SK-MEL-5 (cell line): ENCODE data around the gene DYNC2I2. TPM values are rescaled to one million over a fixed set of nuclear protein-coding genes. Genes with fewer than 3 reads are reported as not detected.
A peak's percentile ranks its signal among the peaks of the same experiment; 100 is the strongest.
"Not testable (repeated sequence)": the region's sequence is repeated elsewhere in the genome, so short reads cannot be mapped to it uniquely, and the experiment has no call there.

ENCODE experiments used
- DNase-seq: peaks from one replicate; pipeline ENCODE4 v3.0.0-alpha.2; 2016; ENCODE audit warnings: low read depth, low spot score
- in situ Hi-C: cut with HindIII; loops from 2 replicates; pipeline ENCODE4 v1.10.0; 2016; ENCODE audit warnings: low sequenced_read_pairs, high pct_unique_total_duplicates, low pct_unique_long_range_greater_than_20kb
- total RNA-seq: library from RNA; depleted of rRNA; stranded (reverse); fragments of >200 nt; shearing (Covaris generic); gene quantifications from 2 replicates; pipeline ENCODE4 v1.2.3, GENCODE V29; 2014

DYNC2I2 gene
- total RNA-seq, 1 experiment from 2014 or later = 52.1 TPM

GRCh38 chr9:128689293-128689774 is 32.7 kb upstream of the DYNC2I2 start:
- no peak for DNase-seq
- in situ Hi-C loops = no loop called here

DNA sequence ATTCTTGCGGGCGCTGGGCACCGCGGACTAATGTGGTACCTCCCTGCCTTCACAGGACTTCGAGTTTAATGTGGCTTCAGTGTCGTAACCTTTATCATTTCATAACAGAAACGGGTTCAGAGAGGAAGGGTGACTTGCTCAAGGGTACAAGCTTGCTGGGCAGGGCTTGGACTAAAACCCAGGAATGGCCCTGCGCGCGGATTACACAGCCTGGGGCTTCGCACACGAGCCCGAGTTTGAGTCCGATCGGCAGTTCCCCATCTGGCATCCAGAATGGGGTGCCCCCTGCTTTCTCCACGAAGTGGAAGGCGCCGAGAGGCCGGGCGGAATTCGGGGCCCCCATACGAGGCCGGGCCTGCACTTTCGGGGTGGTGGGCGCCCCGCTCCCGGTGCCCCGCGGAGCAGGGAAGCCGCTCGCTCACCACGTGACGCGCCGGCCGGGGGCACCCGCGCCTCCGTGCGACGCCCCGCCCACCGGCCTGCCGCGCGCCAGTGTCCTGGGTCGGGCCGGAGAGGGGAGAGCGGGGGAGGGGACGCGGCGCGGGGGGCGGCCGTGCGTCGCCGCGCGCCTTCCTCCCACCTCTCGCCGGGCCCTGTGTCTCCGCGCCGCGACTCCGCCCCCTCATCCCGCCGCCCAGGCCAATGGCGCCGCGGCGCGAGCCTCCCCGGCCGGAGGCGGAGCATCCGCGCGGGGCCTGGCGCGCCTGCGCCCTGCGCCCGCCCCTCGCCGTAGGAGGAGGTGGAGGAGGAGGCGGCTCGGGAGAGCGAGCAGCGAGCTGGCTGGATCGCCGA is 32.0 kb upstream of the DYNC2I2 start, which contains the start of gene SET:
Gene SET (plus strand): TSS at position 722 of the 792 bp plus-strand sequence. CDS start 361 bp downstream, outside the sequence.
- DNase-seq = peak; percentile 93
- in situ Hi-C loops = no loop called here

GRCh38 chr9:128687453-128687852 is 30.8 kb upstream of the DYNC2I2 start:
- no peak for DNase-seq
- in situ Hi-C loops = no loop called here

GRCh38 chr9:128685636-128686489 is 29.2 kb upstream of the DYNC2I2 start:
- no peak for DNase-seq
- in situ Hi-C loops = no loop called here

DNA sequence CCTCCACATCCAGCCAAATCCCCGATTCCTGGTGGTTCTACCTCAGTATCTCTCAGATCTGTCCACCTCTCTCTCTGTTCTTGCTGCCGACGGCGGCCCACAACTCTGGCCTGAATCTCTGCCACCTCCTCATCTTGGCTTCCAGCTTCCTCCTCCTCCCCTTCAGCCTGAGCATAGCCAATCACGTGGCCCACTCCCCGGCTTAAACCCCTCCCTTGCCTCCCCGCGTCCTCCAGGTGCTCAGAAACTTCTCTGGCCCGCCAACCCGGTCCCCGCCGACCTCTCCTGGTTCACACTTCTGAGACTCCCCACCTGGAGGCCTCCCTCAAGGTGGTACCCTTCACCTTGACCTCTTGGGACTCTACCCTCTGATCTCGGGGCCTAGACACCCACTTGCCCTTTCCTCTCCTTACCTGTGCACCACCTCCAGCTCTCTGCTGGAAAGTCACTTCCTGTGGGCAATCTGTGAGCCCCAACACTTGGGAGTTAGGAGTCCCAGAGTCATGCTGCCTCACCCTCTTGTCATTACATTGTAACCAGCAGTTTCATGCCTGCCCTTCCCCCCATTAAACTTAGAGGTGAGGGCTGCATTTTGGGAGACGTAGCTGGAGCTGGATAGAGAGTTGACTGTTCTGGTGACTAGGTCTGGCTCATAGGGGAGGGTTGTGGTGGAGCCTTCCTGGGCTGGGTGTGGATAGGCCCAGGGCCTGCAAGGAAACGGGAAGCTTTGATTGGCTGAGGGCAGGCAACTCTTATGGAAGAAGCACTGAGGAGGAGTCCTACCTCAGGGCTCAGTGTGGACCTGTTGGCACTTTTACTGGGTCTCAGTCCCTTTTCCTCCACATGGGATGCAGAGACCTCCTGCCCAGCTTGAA is 27.9 kb upstream of the DYNC2I2 start:
- DNase-seq = peak; percentile 81
- in situ Hi-C loops = no loop called here

- in situ Hi-C loops = no loop called here
- DNase-seq = no peak
Observed at GRCh38 chr9:128684065-128684324, 27.3 kb upstream of the DYNC2I2 start.

DNA sequence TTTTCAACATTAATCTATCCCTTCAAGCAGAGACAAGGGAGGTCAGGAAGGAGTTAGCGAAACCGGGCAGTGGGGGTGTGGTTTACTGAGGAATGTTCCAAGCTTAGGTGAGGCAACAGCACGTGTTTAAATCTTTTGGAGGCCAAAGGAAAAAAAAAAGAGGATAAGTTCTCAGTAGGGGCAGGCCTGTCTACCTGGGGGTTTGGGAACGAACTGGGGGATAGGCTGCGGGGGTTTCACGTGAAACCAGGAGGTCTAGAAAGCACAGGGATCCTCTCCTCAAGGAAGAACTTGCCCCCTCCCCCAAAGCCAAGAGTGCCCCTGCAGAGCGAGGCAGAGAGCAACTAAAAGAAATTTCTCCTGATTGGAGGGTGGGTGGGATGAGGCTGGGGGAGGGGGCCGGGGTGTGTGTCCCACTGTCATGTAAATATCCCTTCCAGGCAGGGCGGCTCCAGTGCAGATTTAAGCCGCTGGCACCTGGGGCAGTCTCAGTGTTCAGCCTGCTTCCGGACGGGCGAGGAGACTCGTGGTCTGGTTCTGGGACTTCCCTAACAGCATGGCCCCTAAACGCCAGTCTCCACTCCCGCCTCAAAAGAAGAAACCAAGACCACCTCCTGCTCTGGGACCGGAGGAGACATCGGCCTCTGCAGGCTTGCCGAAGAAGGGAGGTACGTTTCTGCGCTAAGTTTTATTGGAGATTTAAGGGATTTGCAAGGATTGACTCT is 26.9 kb upstream of the DYNC2I2 start:
- in situ Hi-C loops = no loop called here
- peak; percentile 50 for DNase-seq

DNA sequence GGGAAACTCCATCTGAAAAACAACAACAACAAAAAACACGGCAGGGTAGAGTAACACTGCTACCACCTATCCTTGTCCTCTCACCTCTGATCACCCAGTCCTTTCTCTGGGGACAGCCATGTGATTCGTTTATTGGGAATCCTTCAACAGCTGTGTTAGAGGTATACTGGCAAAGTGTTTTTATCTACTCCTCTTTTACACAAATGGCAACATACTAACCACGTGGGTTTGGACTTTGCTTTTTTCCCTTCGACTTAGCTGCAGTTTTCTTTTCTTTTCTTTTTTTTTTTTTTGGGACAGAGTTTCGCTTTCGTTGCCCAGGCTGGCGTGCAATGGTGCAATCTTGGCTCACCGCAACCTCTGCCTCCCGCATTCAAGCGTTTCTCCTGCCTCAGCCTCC is 21.1 kb upstream of the DYNC2I2 start:
- no peak for DNase-seq
- in situ Hi-C loops = no loop called here

GRCh38 chr9:128675382-128675781 is 18.7 kb upstream of the DYNC2I2 start:
- in situ Hi-C loops = no loop called here

GRCh38 chr9:128669786-128670185 is 13.1 kb upstream of the DYNC2I2 start:
- in situ Hi-C loops = no loop called here
- DNase-seq = no peak

More at GRCh38 chr9:128675382-128675781, 18.7 kb upstream of the DYNC2I2 start:
- no peak for DNase-seq

DNA sequence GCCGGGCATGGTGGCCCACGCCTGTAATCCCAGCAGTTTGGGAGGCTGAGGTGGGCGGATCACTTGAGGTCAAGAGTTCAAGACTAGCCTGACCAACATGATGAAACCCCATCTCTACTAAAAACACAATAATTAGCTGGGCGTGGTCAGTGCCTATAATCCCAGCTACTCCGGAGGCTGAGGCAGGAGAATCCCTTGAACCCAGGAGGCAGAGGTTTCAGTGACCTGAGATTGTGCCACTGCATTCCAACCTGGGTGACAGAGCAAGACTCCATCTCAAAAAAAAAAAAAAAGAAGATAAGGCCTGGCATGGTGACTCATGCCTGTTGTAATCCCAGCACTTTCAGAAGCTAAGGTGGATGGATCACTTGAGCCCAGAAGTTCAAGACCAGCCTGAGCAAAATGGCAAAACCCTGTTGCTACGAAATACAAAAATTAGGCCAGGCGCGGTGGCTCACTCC is 9.9 kb upstream of the DYNC2I2 start:
- DNase-seq, in situ Hi-C loops: not testable (repeated sequence)

GRCh38 chr9:128657796-128658195 is 1.1 kb upstream of the DYNC2I2 start:
- in situ Hi-C loops = no loop called here
- DNase-seq = no peak

GRCh38 chr9:128657344-128657704 is 677 bp upstream of the DYNC2I2 start:
- in situ Hi-C loops = no loop called here
- DNase-seq = no peak

DNA sequence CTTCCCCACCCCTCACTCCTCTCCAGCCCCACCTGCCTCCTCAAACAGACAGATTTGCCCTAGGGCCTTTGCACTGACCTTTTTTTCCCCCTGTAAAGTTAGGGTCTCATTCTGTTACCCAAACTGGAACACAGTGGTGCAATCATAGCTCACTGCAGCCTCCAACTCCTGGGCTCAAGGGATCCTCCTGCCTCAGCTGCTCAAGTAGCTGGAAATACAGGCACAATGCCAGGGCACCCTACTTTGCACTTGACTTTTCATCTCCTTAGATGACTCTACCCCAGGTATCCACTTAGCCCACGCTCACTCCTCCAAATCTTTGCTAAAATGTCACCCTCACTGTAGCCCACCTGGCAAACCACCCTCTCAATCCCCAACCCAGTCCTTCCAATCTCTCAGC is 2.2 kb downstream of the DYNC2I2 start:
- in situ Hi-C loops = no loop called here
- no peak for DNase-seq

GRCh38 chr9:128653908-128654307 is 2.7 kb downstream of the DYNC2I2 start:
- DNase-seq = no peak
- in situ Hi-C loops = no loop called here

DNA sequence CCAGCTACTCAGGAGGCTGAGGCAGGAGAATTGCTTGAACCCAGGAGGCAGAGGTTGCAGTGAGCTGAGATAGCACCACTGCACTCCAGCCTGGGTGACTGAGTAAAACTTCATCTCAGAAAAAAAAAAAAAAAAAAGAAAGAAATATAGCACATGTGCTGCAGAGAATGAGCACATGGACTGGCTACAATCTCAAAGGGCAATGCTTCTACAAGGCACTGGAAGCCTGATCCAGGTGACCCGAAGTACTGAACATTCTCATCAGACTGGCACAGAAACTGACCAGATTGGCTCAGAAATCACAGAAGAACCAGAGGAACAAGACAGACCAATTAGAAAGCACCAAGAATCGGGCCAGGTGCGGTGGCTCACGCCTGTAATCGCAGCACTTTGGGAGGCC is 4.8 kb downstream of the DYNC2I2 start:
- in situ Hi-C loops = no loop called here
- no peak for DNase-seq

DNA sequence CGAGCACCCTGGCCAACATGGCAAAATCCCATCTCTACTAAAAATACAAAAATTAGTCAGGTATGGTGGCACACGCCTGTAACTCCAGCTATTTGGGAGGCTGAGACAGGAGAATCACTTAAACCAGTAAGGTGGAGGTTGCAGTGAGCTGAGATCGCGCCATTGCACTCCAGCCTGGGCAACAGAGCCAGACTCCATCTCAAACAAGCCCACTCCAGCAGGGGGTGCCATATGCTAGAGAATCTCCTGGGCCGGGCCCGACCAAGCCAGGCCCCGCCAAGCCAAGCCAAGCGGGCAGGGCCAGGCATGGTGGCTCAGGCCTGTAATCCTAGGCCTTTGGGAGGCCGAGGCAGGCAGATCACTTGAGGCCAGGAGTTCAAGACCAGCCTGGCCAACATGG is 8.4 kb downstream of the DYNC2I2 start:
- in situ Hi-C loops = not testable (repeated sequence)
- peak; percentile 66 for DNase-seq
